LoVo (cell line): ENCODE data around the gene NRP2.

ENCODE experiments used
- DNase-seq: peaks from one replicate; pipeline ENCODE4 v3.0.0-alpha.2; 2016; ENCODE audit warnings: low spot score

NRP2 gene

GRCh38 chr2:205771666-205772065 is 89.4 kb downstream of the NRP2 start:
- DNase-seq = no peak

- DNase-seq = no peak
These were observed 90.7 kb downstream of the NRP2 start for GRCh38 chr2:205772983-205773382.

GRCh38 chr2:205773989-205774388 is 91.7 kb downstream of the NRP2 start:
- no peak for DNase-seq

- no peak for DNase-seq
These were observed 93.0 kb downstream of the NRP2 start for GRCh38 chr2:205775097-205775877.

GRCh38 chr2:205776139-205776538 is 93.8 kb downstream of the NRP2 start:
- no peak for DNase-seq

- DNase-seq = no peak
These were observed 94.4 kb downstream of the NRP2 start for GRCh38 chr2:205776720-205777119.

- no peak for DNase-seq
These were observed 96.1 kb downstream of the NRP2 start for GRCh38 chr2:205778356-205778755.

- no peak for DNase-seq
These were observed 98.3 kb downstream of the NRP2 start for GRCh38 chr2:205780645-205781044.

GRCh38 chr2:205781244-205781931 is 99.1 kb downstream of the NRP2 start:
- no peak for DNase-seq

GRCh38 chr2:205782941-205783340 is 100.6 kb downstream of the NRP2 start:
- DNase-seq = no peak

GRCh38 chr2:205783872-205784499 is 101.7 kb downstream of the NRP2 start:
- no peak for DNase-seq

GRCh38 chr2:205785507-205786260 is 103.4 kb downstream of the NRP2 start:
- DNase-seq = no peak

- no peak for DNase-seq
These were observed 104.7 kb downstream of the NRP2 start for GRCh38 chr2:205786976-205787375.

GRCh38 chr2:205787761-205788160 is 105.5 kb downstream of the NRP2 start:
- no peak for DNase-seq

GRCh38 chr2:205789906-205790305 is 107.6 kb downstream of the NRP2 start:
- DNase-seq = no peak

GRCh38 chr2:205792908-205793307 is 110.6 kb downstream of the NRP2 start:
- DNase-seq = no peak

GRCh38 chr2:205796805-205797313 is 114.6 kb downstream of the NRP2 start:
- DNase-seq = no peak

- DNase-seq = no peak
These were observed 115.6 kb downstream of the NRP2 start for GRCh38 chr2:205797866-205798265.

GRCh38 chr2:205800224-205800623 is 117.9 kb downstream of the NRP2 start:
- DNase-seq = no peak

- DNase-seq = no peak
These were observed 118.5 kb downstream of the NRP2 start for GRCh38 chr2:205800773-205801172.

- no peak for DNase-seq
These were observed 119.8 kb downstream of the NRP2 start for GRCh38 chr2:205802065-205802464.

- no peak for DNase-seq
These were observed 120.6 kb downstream of the NRP2 start for GRCh38 chr2:205802941-205803340.
